ENCODE data around the gene TARS2.

GRCh38 chr1:150546294-150546937, 59.2 kb downstream of the TARS2 start:
- TF ChIP-seq CTCF (IDR thresholded peaks at IDR 0.05; ENCODE audit: poor library complexity) (no peak), EZH2 (IDR thresholded peaks at IDR 0.05; ENCODE audit: borderline replicate concordance) (no peak)
